Measurements from ENCODE around the gene IFT20. TPM values are rescaled to one million over a fixed set of nuclear protein-coding genes. Genes with fewer than 3 reads are reported as not detected.

IFT20 gene
- total and polyA plus RNA-seq, 9 of the 15 experiments (the other 6 are each of a cell fraction or from before 2014, with no cell fraction given): 11.2 to 38.6 (median 20.1) TPM

DNA sequence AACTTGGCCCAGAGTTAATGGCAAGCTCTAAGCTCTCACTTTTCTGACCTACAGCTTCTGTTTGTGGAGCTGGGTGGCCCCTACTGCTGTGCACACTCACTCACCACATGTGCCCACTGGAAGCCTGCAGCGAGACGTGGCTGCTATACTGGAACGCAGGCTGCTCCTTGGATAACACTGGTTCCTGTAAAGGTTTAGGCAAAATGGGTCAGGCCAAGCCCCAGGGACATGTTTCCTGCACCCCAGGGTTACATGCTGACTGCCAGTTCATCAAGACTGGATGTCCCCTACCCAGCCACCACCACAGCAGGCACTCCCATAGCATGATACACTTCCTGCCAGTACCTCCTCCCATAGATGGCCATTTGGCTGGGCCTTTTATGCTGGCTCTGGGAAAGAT lies 13.7 kb upstream of the IFT20 start:
- H2AFZ ChIP-seq (ENCODE audit: low read depth, low read length): no peak overlapping the region
- H3K4me3 ChIP-seq: no peak overlapping the region
- ChIA-PET CTCF (ENCODE audit: low intra/inter-chr PET ratio) (no interaction called here), POLR2A (interaction anchor here (0.6 to 4.2 kb wide), 5 partner anchors 8 to 212 kb away, joined by 3 to 44 read pairs (median 4); partner anchors contain the start of genes IFT20, POLDIP2, SLC46A1 and TNFAIP1)
- H3K4me1 ChIP-seq (replicated peaks in 1 of 2; ENCODE audit: control insufficient read depth in 2 of 2, insufficient read depth in 2 of 2, low read length in 2 of 2): peaks cover 0 to 3% of the 10 kb centered on the region in 2 experiments; a peak in 1 of 5 replicates
- H3K9me3 ChIP-seq (replicated peaks; ENCODE audit: control insufficient read depth, insufficient read depth, low read depth, low read length): no peaks in the 10 kb centered on the region
- intact Hi-C loops (cut with micrococcal nuclease) (no loop called here), in situ Hi-C loops (cut with MboI) (no loop called here)
- no peaks in the 10 kb centered on the region for H3K27me3 ChIP-seq (ENCODE audit: control insufficient read depth in 2 of 2, insufficient read depth in 2 of 2, low read length in 2 of 2)
- DNase-seq (ENCODE audit: extremely low read depth in 1 of 4, low spot score in 3 of 4): no peak
- H3K79me2 ChIP-seq (ENCODE audit: control insufficient read depth, insufficient read depth, low read length): no peaks in the 10 kb centered on the region
- no peaks in the 10 kb centered on the region for H3K9me1 ChIP-seq (ENCODE audit: control insufficient read depth, insufficient read depth, low read length)
- WGBS (ENCODE audit: insufficient coverage, low coverage, missing lambda C conversion rate): 70% methylated on average over 3 of the region's 3 CpGs
- TF ChIP-seq ZNF217 (CRISPR knock-in tag; IDR thresholded peaks at IDR 0.05): no peak
- no peak for TF ChIP-seq RHOXF2B (CRISPR knock-in tag; conservative IDR thresholded peaks at IDR 0.05)
- TF ChIP-seq, protein P1, sequence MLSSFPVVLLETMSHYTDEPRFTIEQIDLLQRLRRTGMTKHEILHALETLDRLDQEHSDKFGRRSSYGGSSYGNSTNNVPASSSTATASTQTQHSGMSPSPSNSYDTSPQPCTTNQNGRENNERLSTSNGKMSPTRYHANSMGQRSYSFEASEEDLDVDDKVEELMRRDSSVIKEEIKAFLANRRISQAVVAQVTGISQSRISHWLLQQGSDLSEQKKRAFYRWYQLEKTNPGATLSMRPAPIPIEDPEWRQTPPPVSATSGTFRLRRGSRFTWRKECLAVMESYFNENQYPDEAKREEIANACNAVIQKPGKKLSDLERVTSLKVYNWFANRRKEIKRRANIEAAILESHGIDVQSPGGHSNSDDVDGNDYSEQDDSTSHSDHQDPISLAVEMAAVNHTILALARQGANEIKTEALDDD (IDR thresholded peaks at IDR 0.05): no peak
- no peak for TF ChIP-seq ILK (tag; IDR thresholded peaks at IDR 0.05; ENCODE audit: borderline replicate concordance, low read depth)
- TF ChIP-seq GTF2A2 (tag; IDR thresholded peaks at IDR 0.05): no peak
- no peak for TF ChIP-seq NFATC3 (IDR thresholded peaks at IDR 0.05)
- TF ChIP-seq ETV1 (tag; conservative IDR thresholded peaks at IDR 0.05; ENCODE audit: low read depth): no peak
- TF ChIP-seq POLR2G (IDR thresholded peaks at IDR 0.05; ENCODE audit: low read depth, low read length): no peak
- H3K4me2 ChIP-seq (ENCODE audit: insufficient read depth, low read length): no peak overlapping the region
- BruUV-seq (replicated peaks): no TSS peak
- H3K9ac ChIP-seq (ENCODE audit: insufficient read depth in 1 of 2, low read depth in 2 of 2, low read length in 2 of 2): no peak overlapping the region
- ATAC-seq: no peak
- peaks cover 96% of the 10 kb centered on the region for H3K36me3 ChIP-seq (ENCODE audit: control insufficient read depth, insufficient read depth, low read length)
- H3K27ac ChIP-seq (ENCODE audit: extremely low read depth, low read depth, low read length): no peak overlapping the region
- FAIRE-seq: no peak
- H4K20me1 ChIP-seq (replicated peaks; ENCODE audit: control insufficient read depth, insufficient read depth, low read length): no peaks in the 10 kb centered on the region; the same call in none of the 2 replicates

Measured in K562 (cell line).